ENCODE data around the gene CSNK2A2.

GRCh38 chr16:58138852-58139251 is 59.1 kb downstream of the CSNK2A2 start:
- TF ChIP-seq EZH2phosphoT487 (IDR thresholded peaks at IDR 0.05): no peak
- no peak for TF ChIP-seq CTCF (IDR thresholded peaks at IDR 0.05)
